ENCODE data around the gene AP1G2.

- TF ChIP-seq FOXP2 (optimal IDR thresholded peaks at IDR 0.05; ENCODE audit: control extremely low read depth, extremely low read length, insufficient read depth) (no peak), EZH2 (IDR thresholded peaks at IDR 0.05) (no peak)
These were observed 15.5 kb upstream of the AP1G2 start for GRCh38 chr14:23582906-23583760.
